Dermis microvascular lymphatic vessel endothelial cell (primary cell): ENCODE measurements around the gene QDPR. TPM values are rescaled to one million over a fixed set of nuclear protein-coding genes. Genes with fewer than 3 reads are reported as not detected.
"Not testable (repeated sequence)": the region's sequence is repeated elsewhere in the genome, so short reads cannot be mapped to it uniquely, and the experiment has no call there.

Source experiments
- DNase-seq, 2 donors: peaks; one replicate each; pipeline versions ENCODE4 v3.0.0 to v3.0.0-alpha.2; 2010; ENCODE audit warnings: low read depth in 2 of 2
- total RNA-seq: library from RNA; depleted of rRNA; stranded (reverse); fragments of >200 nt; gene quantifications from 2 replicates; pipeline ENCODE4 v1.2.1, GENCODE V29; 2014

Gene QDPR
- 11.0 and 17.7 TPM in 2 replicates for total RNA-seq

DNA sequence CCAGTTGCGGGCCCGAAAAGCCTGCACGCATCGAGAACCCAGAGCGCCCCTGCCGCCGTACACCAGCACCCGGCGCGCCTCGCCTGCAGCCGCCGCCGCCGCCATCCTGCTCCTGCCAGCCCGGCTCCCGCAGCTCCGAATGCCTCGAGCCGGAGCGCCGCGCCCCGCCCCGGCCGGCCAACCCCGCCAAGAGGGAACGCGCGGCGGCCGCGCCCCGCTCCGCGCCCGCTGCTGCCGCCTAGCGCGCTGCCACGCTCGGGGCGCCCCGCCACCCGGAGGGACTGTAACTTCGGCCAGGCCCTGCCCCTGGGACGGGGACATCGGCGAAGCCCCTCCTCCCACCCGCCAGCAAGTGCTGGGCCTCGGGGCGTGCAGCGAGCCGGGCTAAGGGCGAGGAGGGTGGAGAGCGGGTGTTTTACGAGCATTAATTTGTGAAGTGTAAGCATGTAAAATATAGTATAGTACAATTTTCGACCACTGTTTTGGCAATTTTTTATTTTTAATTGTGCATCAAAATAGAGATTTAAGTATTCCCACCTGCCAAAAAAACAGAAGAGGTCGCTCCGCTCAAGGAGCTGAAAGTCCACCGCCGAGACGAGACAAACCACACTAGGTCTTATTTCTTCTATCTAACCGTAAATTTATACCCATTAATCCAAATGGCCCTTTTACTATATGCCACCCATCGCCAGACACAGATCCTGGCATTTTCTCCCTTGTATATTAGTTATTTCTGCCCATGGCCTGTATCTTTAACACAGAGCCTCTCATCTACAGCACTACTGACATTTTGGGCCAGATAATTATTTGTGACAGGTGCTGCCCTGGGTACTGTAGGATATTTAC lies at the start of gene QDPR:
Gene QDPR, minus strand, starts transcription at position 141 of the 846 bp plus-strand sequence. Its CDS starts 36 bp downstream, at position 105.
- peak; percentile 43 to 80 for DNase-seq

DNA sequence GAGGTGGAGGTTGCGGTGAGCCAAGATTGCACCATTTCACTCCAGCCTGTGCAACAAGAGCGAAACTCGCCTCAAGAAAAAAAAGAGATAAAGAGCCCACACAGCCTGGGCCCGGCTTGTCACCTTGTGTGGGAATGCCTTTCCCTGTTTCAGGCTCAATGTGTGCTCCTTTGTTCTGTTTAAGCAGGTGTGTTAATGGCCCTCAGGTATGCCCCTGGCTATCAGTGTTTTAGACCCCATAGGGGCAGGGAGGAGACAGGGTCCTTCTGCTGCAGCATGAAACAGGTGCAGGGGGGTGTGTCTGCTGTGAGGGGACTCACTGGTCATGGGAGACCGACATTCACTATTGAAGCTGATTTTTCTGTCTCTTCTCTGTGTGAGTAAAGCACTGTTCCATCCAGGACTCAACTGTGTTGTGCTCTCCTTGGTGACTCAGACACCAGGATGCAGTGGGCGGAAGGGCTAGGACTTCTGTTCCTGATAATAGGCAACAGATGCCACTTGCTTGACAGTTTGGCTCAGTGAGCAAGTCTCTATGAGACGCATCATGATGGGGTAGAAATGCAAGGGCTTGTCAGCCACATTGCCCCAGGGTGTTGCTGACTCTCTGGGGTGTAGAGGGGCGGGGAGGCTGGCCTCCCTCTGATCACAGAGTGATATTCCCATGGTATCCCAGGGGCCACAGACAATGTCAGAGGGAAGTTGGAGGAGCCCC lies 49.5 kb upstream of the QDPR start:
- peak in 1 of 2 donors; percentile 19 for DNase-seq

DNA sequence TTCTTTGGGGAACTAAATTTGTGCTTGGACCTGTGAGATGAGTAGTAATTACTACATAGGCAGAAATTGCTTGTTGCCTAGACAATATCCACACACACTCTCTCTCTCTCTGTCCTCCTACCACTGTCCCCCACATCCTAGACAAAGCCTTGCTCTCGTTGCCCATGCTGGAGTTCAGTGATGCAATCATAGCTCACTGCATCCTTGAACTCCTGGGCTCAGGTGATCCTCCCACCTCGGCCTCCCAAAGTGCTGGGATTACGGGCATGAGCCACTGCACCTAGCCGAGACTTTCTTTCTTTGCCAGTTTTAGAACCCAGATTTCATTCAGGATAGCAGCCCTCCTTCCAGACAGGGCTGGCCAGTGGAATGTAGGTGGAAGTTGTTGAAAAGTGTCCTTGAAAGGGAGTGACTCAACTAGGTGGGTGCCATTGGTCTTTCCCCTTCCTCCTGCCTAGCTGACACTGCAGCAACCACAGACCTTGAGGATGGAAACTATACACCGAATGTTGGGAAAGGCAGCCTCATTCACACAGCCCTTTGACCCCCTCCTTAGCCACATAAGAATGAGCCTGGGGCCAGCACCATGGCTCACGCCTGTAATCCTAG lies 48.3 kb upstream of the QDPR start:
- no peak for DNase-seq

DNA sequence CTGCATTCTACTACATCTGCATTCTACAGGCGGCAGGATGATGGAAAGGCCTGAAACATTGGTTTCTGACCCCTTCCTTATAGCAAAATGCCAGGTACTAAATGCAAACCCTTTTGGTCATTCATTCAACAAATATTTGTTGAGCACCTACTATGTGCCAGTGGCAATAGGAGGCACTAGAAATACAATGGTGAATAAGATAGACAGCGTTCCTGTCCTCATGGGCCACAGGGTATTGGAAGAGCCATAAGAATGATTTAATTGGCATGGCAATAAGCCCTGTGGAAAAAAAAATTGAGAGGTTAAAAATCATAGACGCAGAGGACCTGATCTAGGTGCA lies 47.8 kb upstream of the QDPR start:
- DNase-seq = no peak

DNA sequence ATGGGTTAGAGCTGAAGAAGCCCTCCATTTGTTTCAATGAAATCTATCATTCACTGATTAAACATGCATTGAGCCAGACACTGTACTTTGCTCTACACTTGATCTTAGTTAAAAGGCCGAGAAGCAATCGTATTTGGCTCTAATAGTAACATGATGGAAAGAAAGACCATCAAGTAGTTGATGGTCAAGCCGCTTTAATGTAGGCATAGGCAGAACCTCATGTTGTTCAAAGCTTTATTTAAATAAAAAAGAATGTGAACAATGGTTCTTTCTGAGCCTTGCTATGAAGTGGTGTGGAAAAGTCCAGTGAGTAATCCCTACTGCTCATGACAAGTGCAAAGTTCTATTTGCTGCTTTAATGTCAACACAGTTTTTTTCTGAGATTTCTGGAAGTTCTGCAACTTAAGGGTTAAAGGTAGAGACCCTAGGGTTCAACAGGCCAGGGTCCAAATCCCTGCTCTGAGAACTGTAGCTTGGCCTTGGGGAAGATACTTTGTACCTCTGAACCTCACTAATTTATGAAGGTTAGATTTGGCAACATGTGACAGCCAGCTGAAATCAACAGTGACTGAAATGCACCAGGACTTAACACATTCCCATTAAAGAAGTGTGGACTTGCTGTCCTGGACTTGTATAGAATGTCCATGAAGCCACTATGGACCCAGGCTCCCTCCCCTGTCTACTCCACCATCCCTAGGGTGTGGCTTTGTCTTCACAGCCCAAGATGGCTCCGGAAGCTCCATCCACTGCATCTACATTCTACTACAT lies 47.2 kb upstream of the QDPR start:
- DNase-seq = no peak

DNA sequence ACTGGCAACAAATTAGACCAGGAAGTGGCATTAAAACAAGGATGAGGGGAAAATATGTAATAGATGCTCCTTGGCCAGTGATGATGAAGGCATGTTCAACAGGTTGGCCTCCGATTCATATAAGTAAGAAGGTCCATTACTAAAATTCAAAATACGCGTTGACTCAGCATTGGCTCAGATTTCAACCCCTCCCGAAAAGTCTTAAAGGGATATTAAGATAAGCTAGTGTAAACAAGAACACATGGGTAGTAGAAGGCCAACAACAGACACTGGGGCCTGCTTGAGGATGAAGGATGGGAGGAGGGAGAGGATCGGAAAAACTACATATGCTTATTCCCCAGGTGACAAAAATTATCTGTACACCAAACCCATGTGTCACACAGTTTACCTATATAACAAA lies 46.0 kb upstream of the QDPR start:
- no peak for DNase-seq

DNA sequence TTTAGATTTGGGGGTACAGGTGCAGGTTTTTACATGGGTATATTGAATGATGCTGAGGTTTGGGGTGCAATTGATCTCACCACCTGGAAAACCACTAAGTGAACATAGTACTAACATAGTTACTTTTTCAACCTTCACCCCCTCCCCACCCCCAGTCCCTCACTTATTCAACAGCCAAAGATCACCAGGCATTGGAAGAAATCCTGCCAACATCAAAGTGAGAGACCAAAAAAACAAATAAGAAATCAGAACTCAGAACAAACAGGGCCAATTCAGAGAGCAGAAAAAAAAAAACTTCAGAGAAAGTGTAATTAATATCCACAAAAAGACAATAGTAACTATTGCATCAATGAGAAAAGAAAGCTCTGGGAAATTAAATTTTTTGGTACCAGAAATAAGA lies 44.6 kb upstream of the QDPR start:
- no peak for DNase-seq

DNA sequence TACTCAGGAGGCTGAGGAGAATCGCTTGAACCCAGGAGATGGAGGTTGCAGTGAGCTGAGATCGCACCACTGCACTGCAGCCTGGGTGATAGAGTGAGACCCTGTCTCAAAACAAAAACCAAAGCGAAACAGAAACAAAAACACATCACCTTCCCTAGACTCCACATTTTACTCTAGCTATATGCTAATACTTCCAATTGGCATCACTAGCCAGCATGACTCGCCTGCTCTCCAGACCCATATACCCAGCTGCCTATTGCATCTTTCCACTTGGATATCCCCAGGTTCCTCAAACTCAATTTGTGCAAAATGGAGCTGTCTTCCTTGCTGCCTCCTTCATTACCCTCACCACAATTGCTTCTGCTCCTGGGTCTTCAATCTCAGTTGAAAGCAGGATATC lies 42.7 kb upstream of the QDPR start:
- DNase-seq = no peak

DNA sequence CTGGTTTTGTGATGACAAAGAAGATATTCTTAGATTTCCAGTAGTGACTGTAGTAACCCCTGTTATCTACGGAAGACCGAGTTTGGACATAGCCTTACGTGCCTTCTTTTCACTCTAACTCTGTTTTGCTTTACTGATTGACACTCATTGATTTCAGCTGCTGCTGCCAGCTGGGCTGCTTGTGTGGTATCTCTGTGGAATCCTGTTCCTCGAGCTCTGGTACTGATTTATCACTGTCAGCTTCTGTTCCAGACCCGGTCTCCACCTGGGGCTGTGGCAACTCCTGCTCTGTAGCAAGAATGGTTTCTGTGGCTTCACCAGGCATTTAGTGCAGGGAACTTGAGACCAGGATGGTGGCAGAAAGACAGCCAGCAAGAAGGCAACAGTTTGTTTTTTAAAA lies 40.5 kb upstream of the QDPR start:
- no peak for DNase-seq

DNA sequence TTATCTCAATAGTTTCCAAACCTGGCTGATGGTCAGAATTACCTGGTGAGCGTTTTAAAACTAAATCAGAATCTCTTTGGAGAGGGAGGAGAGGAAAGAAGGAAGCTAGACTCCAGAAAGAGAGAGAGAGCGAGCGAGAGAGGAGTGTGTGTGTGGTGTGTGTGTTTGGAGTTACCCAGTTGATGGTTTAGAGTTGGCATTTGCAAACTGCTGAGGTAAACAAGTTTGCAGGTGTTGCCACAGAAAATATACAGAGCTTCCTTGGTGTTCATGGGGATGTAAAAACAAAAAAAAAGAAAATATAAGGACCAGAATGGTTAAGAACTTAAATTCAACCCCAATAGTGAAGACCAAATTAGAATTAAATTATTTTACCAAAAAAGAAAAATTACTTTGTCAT lies 38.7 kb upstream of the QDPR start:
- no peak for DNase-seq

DNA sequence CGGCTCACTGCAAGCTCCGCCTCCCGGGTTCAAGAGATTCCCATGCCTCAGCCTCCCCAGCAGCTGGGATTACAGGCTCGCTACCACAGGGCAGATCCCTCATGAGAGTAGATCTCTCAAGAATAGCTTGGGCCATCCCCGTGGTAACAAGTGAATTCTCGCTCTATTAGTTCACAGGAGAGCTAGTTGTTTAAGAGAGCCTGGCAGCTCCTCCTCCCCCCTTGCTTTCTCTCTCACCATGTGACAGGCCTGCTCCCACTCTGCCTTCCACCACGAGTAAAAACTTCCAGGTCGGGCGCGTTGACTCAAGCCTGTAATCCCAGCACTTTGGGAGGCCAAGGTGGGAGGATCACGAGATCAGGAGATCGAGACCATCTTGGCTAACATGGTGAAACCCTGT lies 34.8 kb upstream of the QDPR start:
- DNase-seq = no peak

DNA sequence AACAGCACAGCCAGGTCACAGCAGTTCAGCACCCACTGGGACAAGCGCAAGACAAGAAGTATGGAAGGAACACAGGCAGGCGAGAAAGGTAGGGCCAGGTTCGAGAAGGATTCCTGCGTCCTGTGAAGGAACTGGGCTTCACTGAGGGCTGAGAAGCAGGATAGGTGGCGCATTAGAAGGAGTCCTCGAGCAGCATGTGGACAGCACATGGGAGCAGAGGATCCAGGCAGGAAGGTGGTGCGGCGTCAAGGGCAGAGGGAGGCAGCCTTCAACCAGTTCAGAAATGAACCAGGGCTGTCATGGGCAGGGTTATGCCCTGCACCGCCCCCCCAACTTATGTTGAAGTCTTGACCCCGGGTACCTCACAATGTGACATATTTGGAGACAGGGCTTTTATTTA lies 34.3 kb upstream of the QDPR start:
- no peak for DNase-seq

DNA sequence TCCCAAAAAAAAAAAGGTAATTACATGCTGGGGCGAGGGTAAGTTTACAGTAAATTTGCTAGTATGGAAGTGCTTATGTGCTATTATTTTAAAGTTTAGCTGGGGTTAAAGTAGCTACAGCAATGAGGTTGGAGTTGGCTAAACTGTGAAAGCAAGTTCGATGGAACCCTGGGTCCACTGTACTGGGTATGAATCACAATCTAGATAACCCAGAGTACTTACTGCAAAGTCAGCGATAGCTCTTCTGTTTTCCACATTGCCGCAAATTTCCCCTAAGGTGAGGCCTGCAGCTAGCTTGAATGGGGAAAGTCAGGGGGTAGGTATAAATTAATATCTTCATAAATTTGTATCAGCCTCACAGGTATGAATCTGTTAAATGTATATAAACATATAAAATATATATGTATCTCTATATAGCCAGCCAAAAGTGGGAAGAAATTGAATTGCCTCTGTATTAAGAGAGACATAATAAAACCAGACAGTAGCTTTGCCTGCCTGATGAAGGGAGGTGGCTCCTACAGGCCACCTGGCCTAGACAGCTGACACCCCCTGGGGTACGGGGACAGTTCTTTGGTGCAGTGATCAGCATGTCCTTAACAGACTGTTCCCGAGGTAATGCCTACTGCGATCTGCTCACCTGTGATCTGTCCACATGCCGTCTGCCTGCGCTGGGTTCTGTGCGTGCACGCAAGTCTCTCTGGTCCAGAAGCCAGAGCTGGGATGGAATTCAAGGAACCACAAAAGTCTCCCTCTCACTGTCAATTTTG lies 33.7 kb upstream of the QDPR start:
- DNase-seq = no peak

DNA sequence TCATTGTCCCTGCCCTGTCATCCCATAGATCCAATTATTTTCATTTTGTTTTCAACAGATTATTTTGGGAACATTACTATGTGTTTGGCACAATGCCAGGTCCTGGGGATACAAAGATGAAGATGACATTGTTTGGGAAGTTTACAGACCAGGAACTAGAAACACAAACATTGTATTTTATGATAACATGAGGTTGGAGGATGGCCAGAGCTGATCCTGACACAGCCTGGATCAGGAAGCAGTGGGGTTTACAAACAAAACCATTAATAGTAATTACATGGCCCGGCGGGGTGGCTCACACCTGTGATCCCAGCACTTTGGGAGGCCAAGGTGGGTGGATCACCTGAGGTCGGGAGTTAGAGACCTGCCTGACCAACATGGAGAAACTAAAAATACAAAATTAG lies 32.9 kb upstream of the QDPR start:
- peak; percentile 67 to 77 for DNase-seq

DNA sequence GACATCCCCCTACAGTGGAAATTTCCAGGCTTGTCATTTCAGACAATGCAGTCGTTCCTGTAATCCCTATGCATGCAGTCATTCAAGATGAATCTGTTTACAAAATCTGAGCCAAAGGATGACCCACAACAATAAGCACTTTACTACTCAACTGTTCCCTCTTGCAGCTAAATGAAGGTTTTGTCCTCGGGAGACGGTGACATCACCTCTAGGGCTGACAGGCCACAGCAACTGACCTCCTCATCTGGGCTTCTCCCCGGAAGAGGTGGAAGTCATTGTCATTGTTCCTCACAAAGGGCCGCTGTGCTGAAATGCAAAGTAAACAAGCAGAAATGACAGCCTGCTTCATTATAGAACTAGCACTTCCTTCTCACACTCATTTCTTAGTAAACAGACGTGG lies 32.3 kb upstream of the QDPR start:
- peak; percentile 10 to 17 for DNase-seq

DNA sequence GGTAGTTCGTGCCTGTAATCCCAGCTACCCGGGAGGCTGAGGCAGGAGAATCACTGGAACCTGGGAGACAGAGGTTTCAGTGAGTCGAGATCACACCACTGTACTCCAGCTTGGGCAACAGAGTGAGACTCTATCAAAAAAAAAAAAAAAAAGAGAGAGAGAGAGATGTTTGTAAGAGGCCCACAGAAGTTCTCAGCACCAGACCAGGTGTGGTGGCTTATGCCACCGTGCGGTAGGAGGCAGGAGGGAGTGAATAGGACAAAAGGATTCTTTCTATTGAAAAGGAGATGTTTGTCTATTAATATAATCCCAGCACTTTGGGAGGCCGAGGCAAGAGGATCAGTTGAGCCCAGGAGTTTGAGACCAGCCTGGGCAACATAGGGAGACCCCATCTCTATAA lies 25.2 kb upstream of the QDPR start:
- DNase-seq = not testable (repeated sequence)

DNA sequence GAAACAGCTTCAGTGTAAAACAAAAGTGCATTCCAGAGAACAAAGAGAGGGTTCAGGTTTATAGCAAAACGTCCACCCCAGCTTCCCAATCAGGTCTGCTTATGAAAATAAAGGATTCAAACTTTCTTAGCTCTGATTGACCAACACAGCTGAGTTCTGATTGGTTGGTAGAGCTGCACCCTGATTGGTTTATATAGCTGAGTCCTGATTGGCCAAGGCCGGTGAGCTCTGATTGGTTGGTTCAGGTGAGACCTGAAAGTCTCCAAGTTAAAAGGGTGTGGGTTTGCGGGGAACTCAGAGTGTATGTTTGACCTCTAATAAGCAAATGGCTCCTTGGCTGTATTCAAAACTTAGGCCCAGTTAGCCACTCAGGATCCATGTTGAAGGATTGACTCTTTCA lies 24.0 kb upstream of the QDPR start:
- DNase-seq = peak in 1 of 2 donors; percentile 11

DNA sequence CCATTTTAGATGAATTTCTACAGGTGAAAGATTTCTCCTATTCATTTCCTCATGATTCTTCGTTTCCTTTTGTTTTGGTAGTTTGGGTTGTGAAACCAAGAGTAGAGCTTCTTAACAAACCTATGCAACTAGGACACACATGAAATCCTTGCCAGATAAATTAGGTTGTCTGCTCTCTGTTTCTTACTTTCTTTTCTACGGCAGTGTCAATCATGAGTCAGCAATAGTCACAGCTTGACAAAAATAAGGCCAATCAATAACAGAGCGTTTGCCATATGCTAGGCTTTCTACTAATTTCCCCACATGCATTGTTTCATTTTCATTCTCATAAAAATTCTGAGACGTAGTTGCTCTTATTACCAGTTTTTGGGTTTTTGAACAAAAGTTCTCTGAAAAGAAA lies 23.4 kb upstream of the QDPR start:
- DNase-seq = no peak

DNA sequence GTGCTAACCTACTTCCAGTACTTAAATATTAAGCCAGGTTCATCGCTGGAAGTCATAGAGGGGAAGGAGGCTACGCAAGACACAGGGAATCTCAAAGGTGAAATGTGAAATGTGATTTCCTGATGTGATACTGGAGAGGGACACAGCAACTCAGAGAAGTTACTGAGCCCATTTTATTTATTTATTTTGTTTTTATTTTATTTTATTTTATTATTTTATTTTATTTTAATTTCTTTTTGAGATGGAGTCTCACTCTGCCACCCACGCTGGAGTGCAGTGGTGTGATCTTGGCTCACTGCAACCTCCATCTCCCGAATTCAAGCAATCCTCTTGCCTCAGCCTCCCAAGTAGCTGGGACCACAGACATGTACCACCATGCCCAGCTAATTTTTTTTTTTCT lies 22.8 kb upstream of the QDPR start:
- DNase-seq = no peak

DNA sequence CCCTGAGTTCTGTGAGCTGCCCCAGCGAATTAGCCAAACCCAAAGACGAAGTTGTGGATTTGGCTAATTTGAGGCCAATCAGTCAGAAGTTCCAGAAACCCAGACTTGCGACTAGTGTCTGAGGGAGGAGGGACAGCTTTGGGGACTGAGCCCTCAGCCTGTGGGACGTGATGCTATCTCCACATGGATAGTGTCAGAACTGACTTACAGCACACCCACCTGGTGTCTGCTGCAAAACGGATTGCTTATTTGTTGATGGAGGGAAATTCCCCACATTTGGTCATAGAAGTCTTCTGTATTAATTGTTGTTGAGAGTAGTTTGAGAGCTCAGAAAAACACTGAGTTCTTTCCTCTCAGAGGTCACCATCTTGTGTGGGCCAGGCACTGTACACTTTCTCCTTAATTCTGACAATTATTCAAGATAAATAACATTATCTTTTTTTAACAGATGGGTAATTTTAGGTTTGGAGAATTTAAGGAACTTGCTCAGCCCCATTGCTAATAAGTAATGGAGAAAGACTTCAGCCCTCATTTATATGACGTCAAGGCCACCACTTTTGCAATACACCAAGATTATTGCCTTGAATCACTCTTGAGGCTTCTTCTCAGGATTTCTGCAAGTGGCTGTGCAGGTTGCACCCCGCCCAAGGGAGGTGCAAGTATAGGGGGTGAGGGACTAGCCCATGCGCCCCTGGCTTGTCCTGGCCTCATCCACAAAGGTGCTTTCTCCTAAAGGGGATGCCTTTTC lies 19.8 kb upstream of the QDPR start:
- DNase-seq = no peak
